Keratinocyte (primary cell): Measurements from ENCODE around the gene THAP6. TPM values are rescaled to one million over a fixed set of nuclear protein-coding genes. Genes with fewer than 3 reads are reported as not detected.

Source experiments
- DNase-seq: peaks from one replicate; pipeline ENCODE4 v3.0.0-alpha.2; 2011; ENCODE audit warnings: low read depth, missing footprints, low spot score
- FAIRE-seq: peaks from 2 replicates; lab custom pipeline; 2011; peaks lifted over from hg19 to GRCh38; lab: Jason Lieb, UNC
- H2AFZ ChIP-seq: 2 replicates; pipeline ENCODE4 v1.6.0; 2012; ENCODE audit warnings: low read length, control low read depth, inconsistent platforms; ENCODE audit not compliant: control insufficient read depth
- H3K27ac ChIP-seq: 2 replicates; pipeline ENCODE4 v1.5.1; 2011; ENCODE audit warnings: low read length; ENCODE audit not compliant: control insufficient read depth, insufficient read depth
- H3K27me3 ChIP-seq: 3 replicates; pipeline ENCODE4 v1.6.0; 2011; ENCODE audit warnings: low read length; ENCODE audit not compliant: control insufficient read depth, insufficient read depth; ENCODE audit errors: extremely low read depth
- H3K36me3 ChIP-seq, 2 experiments: 2 replicates in 1 of 2; 3 replicates in 1 of 2; pipeline ENCODE4 v1.5.1; 2011; ENCODE audit warnings: low read length in 2 of 2, mild to moderate bottlenecking in 1 of 2; ENCODE audit not compliant: control insufficient read depth in 2 of 2, insufficient read depth in 2 of 2; ENCODE audit errors: extremely low read depth in 1 of 2
- H3K4me1 ChIP-seq: 3 replicates; pipeline ENCODE4 v1.5.1; 2011; ENCODE audit warnings: low read length; ENCODE audit not compliant: control insufficient read depth, insufficient read depth; ENCODE audit errors: extremely low read depth
- H3K4me2 ChIP-seq: 3 replicates; pipeline ENCODE4 v1.6.0; 2011; ENCODE audit warnings: low read depth, low read length; ENCODE audit not compliant: control insufficient read depth, insufficient read depth; ENCODE audit errors: extremely low read depth
- H3K4me3 ChIP-seq, 3 experiments: fragments of 200-600 bp in 1 of 3; sonication (generic) in 1 of 3; 2 replicates in 2 of 3; 3 replicates in 1 of 3; pipeline ENCODE4 v1.5.1; 2011 to 2016; ENCODE audit warnings: low read length in 3 of 3, mild to moderate bottlenecking in 3 of 3, control low read depth in 2 of 3, inconsistent platforms in 1 of 3, low read depth in 1 of 3, mixed read lengths in 1 of 3, mixed run types in 1 of 3, moderate library complexity in 1 of 3; ENCODE audit not compliant: control insufficient read depth in 2 of 3, insufficient read depth in 2 of 3; ENCODE audit errors: extremely low read depth in 1 of 3
- H3K79me2 ChIP-seq: 2 replicates; pipeline ENCODE4 v1.6.0; 2012; ENCODE audit warnings: low read length; ENCODE audit not compliant: control insufficient read depth, insufficient read depth
- H3K9ac ChIP-seq: 3 replicates; pipeline ENCODE4 v1.6.0; 2011; ENCODE audit warnings: low read length; ENCODE audit not compliant: control insufficient read depth, insufficient read depth; ENCODE audit errors: extremely low read depth
- H3K9me1 ChIP-seq: 3 replicates; pipeline ENCODE4 v1.6.0; 2011; ENCODE audit warnings: low read length; ENCODE audit not compliant: control insufficient read depth, insufficient read depth; ENCODE audit errors: extremely low read depth
- H3K9me3 ChIP-seq: 2 replicates; pipeline ENCODE4 v1.5.1; 2012; ENCODE audit warnings: low read depth, low read length; ENCODE audit not compliant: control insufficient read depth
- H4K20me1 ChIP-seq: 3 replicates; pipeline ENCODE4 v1.6.0; 2011; ENCODE audit warnings: low read length; ENCODE audit not compliant: control insufficient read depth, insufficient read depth; ENCODE audit errors: extremely low read depth
- CTCF ChIP-seq, 3 experiments: IDR thresholded peaks in 1 of 3; conservative IDR thresholded peaks in 1 of 3; optimal IDR thresholded peaks in 1 of 3; 2 replicates in 2 of 3; 3 replicates in 1 of 3; pipeline versions ENCODE3 to v1.5.1; 2011; ENCODE audit warnings: low read length in 3 of 3, mild to moderate bottlenecking in 3 of 3, moderate library complexity in 2 of 3, control low read depth in 1 of 3, inconsistent platforms in 1 of 3; ENCODE audit not compliant: insufficient read depth in 2 of 3; ENCODE audit errors: extremely low read depth in 1 of 3
- EZH2 ChIP-seq: IDR thresholded peaks from one replicate; pipeline ENCODE4 v1.6.1; 2012; ENCODE audit warnings: inconsistent platforms, mild to moderate bottlenecking, low read length, moderate library complexity
- dilution Hi-C: fragments of 300-500 bp; cut with MboI; formaldehyde crosslinking; loops from one replicate; pipeline ENCODE4 v1.7.0; 2020; ENCODE audit warnings: low sequenced_read_pairs; ENCODE audit not compliant: extremely low pct_ligation_motif_present
- polyA minus RNA-seq, 3 experiments: library from RNA; depleted of rRNA, polyadenylated mRNA; stranded (reverse); fragments of >200 nt; gene quantifications; 1 replicate in 1 of 3; 2 replicates in 1 of 3; 3 replicates in 1 of 3; pipeline ENCODE4 v1.2.3, GENCODE V29; 2011
- polyA plus RNA-seq, 5 experiments: library from polyadenylated mRNA; depleted of rRNA in 3 of 5; stranded (reverse) in 3 of 5; stranded (forward) in 1 of 5; unstranded in 1 of 5; fragments of >200 nt; gene quantifications; 1 replicate in 1 of 5; 2 replicates in 3 of 5; 3 replicates in 1 of 5; pipeline versions ENCODE4 v1.2.1 to v1.2.3, GENCODE V29; 2011 to 2012; ENCODE audit warnings: missing spikeins in 2 of 5, low read depth in 1 of 5, low replicate concordance in 1 of 5

THAP6 gene
- polyA plus RNA-seq (6.4 to 11.9 TPM (median 9.4 TPM) in 3 replicates), polyA minus RNA-seq (0.52 to 10.3 TPM (median 3.8 TPM) in 3 replicates)
- polyA plus RNA-seq (2011; ENCODE audit: low read depth) = 7.8 TPM
- 6.8 and 12.6 TPM in 2 replicates for polyA plus RNA-seq (2011; cell fraction: cytosol; rRNA removed)
- 12.5 and 13.6 TPM in 2 replicates for polyA plus RNA-seq (2011; cell fraction: nucleus; rRNA removed)
- 6.2 and 8.5 TPM in 2 replicates for polyA plus RNA-seq (2012; ENCODE audit: low replicate concordance)
- polyA minus RNA-seq (2011; cell fraction: cytosol; rRNA and poly(A)+ RNA removed) = 4.4 TPM
- polyA minus RNA-seq (2011; cell fraction: nucleus; rRNA and poly(A)+ RNA removed) = 4.3 and 12.3 TPM in 2 replicates

- Histone ChIP-seq H3K9ac (peak within 1 kb of the TSS; percentile 93), H2AFZ (peak within 1 kb of the TSS; percentile 95), H3K79me2 (peaks cover 46% of the 10 kb centered on the region), H3K4me2 (peak within 1 kb of the TSS; percentile 93), H3K4me1 (peaks cover 29% of the 10 kb centered on the region), H3K36me3 (peaks cover 0 to 1% of the 10 kb centered on the region in 2 experiments), H3K9me1 (peaks cover 2% of the 10 kb centered on the region), H3K27me3 (no peaks in the 10 kb centered on the region), H4K20me1 (no peaks in the 10 kb centered on the region), H3K27ac (peak within 1 kb of the TSS; percentile 92), H3K9me3 (no peaks in the 10 kb centered on the region), H3K4me3 (peak within 1 kb of the TSS; percentile 58 to 93 (median 84))
- DNase-seq = no peak
- dilution Hi-C loops = no loop called here
- FAIRE-seq = peak; percentile 89
- TF ChIP-seq CTCF (optimal IDR thresholded peaks at IDR 0.05 in 1 of 3, IDR thresholded peaks at IDR 0.05 in 1 of 3, conservative IDR thresholded peaks at IDR 0.05 in 1 of 3; ENCODE audit: extremely low read depth in 1 of 3, insufficient read depth in 2 of 3, low read length in 3 of 3) (peak in 1 of 3 experiments; percentile 3), EZH2 (no peak)
Measured at GRCh38 chr4:75514131-75514948, at the start of gene THAP6, which contains the start of gene RCHY1. Gene THAP6, plus strand, starts transcription at chr4:75514473. Its CDS starts 980 bp downstream, at chr4:75515453. Gene RCHY1, minus strand, starts transcription at chr4:75514403. Its CDS starts 117 bp downstream, at chr4:75514286.

- TF ChIP-seq EZH2 (no peak), CTCF (optimal IDR thresholded peaks at IDR 0.05 in 1 of 3, IDR thresholded peaks at IDR 0.05 in 1 of 3, conservative IDR thresholded peaks at IDR 0.05 in 1 of 3; ENCODE audit: extremely low read depth in 1 of 3, insufficient read depth in 2 of 3, low read length in 3 of 3) (no peak)
- Histone ChIP-seq H3K79me2 (no peaks in the 10 kb centered on the region), H3K27ac (no peak overlapping the region), H4K20me1 (no peaks in the 10 kb centered on the region), H3K9me1 (no peaks in the 10 kb centered on the region), H3K36me3 (peaks cover 0 to 3% of the 10 kb centered on the region in 2 experiments), H3K4me3 (no peak overlapping the region), H2AFZ (no peak overlapping the region), H3K4me1 (no peaks in the 10 kb centered on the region), H3K9ac (no peak overlapping the region), H3K27me3 (no peaks in the 10 kb centered on the region), H3K4me2 (no peak overlapping the region), H3K9me3 (no peaks in the 10 kb centered on the region)
- dilution Hi-C loops = no loop called here
- FAIRE-seq (no peak), DNase-seq (no peak)
Measured at GRCh38 chr4:75469896-75470295, 44.4 kb upstream of the THAP6 start.
